Spleen (tissue), 11 donors: ENCODE results near the gene MKRN1. TPM values are rescaled to one million over a fixed set of nuclear protein-coding genes. Genes with fewer than 3 reads are reported as not detected.

ENCODE experiments used
- DNase-seq: peaks from one replicate; pipeline ENCODE4 v3.0.0-alpha.2; 2020
- H3K27ac ChIP-seq, 8 donors: fragments of 200-600 bp; sonication (generic) in 7 of 8; 1 replicate in 4 of 8; 2 replicates in 4 of 8; pipeline versions ENCODE4 v1.5.0 to v1.8.0; 2016 to 2021; ENCODE audit warnings: inconsistent platforms in 4 of 8, mild to moderate bottlenecking in 4 of 8, moderate library complexity in 1 of 8
- H3K27me3 ChIP-seq, 7 donors: fragments of 200-600 bp; sonication (generic) in 6 of 7; replicated peaks in 1 of 7; 1 replicate in 4 of 7; 2 replicates in 3 of 7; pipeline versions ENCODE4 v1.5.0 to v1.8.0; 2016 to 2021; ENCODE audit warnings: inconsistent platforms in 3 of 7, mild to moderate bottlenecking in 1 of 7
- H3K36me3 ChIP-seq, 6 donors: fragments of 200-600 bp; sonication (generic) in 5 of 6; 1 replicate in 4 of 6; 2 replicates in 2 of 6; pipeline versions ENCODE4 v1.5.0 to v1.8.0; 2016 to 2021; ENCODE audit warnings: inconsistent platforms in 2 of 6
- H3K4me1 ChIP-seq, 6 donors: fragments of 200-600 bp; sonication (generic) in 5 of 6; 1 replicate in 3 of 6; 2 replicates in 3 of 6; pipeline versions ENCODE4 v1.5.0 to v1.8.0; 2016 to 2021; ENCODE audit warnings: inconsistent platforms in 3 of 6
- H3K4me3 ChIP-seq, 8 donors: fragments of 200-600 bp; sonication (generic) in 7 of 8; 1 replicate in 4 of 8; 2 replicates in 4 of 8; pipeline versions ENCODE4 v1.5.0 to v1.8.0; 2016 to 2021; ENCODE audit warnings: inconsistent platforms in 4 of 8, mild to moderate bottlenecking in 4 of 8, moderate library complexity in 2 of 8
- H3K9me3 ChIP-seq, 8 donors: fragments of 200-600 bp; sonication (generic) in 7 of 8; 1 replicate in 4 of 8; 2 replicates in 4 of 8; pipeline versions ENCODE4 v1.5.0 to v1.8.0; 2016 to 2021; ENCODE audit warnings: inconsistent platforms in 4 of 8
- POLR2A ChIP-seq, 3 donors: fragments of 450-650 bp; IDR thresholded peaks; one replicate each; pipeline ENCODE4 v1.5.1; 2017; ENCODE audit warnings: antibody characterized with exemption in 3 of 3, mild to moderate bottlenecking in 1 of 3
- POLR2AphosphoS5 ChIP-seq, 3 donors: sonication (generic); formaldehyde crosslinking; IDR thresholded peaks; one replicate each; pipeline ENCODE4 v1.5.1; 2017; ENCODE audit warnings: antibody characterized with exemption in 3 of 3
- WGBS, 5 donors: extraction: QIAGEN DNeasy Blood & Tissue Kit in 3 of 5; methylation state at CpG; one replicate each; pipeline versions ENCODE4 v1.1.5 to v1.1.7; 2013 to 2018; 5-methylcytosine and 5-hydroxymethylcytosine counted together
- intact Hi-C: fragments of 100-400 bp; cut with DNase I; formaldehyde crosslinking; loops from one replicate; pipeline ENCODE4 v1.15.0; 2023; ENCODE audit warnings: low total_unique reads
- polyA plus RNA-seq, 3 donors: library from polyadenylated mRNA; stranded (reverse); fragments of 200-250 nt; gene quantifications; one replicate each; pipeline ENCODE4 v1.2.1, GENCODE V29; 2013
- total RNA-seq, 7 donors: library from RNA; depleted of rRNA in 3 of 7; stranded (reverse); fragments of >200 nt in 3 of 7; fragmentation: NEBNext Ultra II Directional in 4 of 7; extraction: Animal tissue kit (Norgen Biotek cat#: 25700) in 4 of 7; gene quantifications; one replicate each; pipeline versions ENCODE4 v1.1.0 to v1.2.1, GENCODE V29; 2016 to 2021
- TF ChIP-seq, protein P1 (sequence below), 11 experiments: fragments of 200-600 bp in 7 of 11; fragments of 450-650 bp in 4 of 11; sonication (generic) in 4 of 11; IDR thresholded peaks in 8 of 11; conservative IDR thresholded peaks in 3 of 11; 1 replicate in 7 of 11; 2 replicates in 4 of 11; pipeline versions ENCODE4 v1.4.0 to v1.8.0; 2016 to 2021; ENCODE audit warnings: antibody characterized with exemption in 11 of 11, inconsistent platforms in 4 of 11, mild to moderate bottlenecking in 1 of 11
- donor health status: healthy with polysubstance abuse.
- donor health status: DM: no; HTN: no; CAD: no; lungs with moderate emphysema.
- donor health status: DM: no; HTN: no; CAD: no.
- donor health status: Bipolar disorder and iron deficiency.
- donor health status: healthy.
- donor health status: DM: no; HTN: no; CAD: no.
- donor health status: DM: yes; HTN: yes; CAD: no.

The MKRN1 gene
- total and polyA plus RNA-seq, 10 donors, result 41.8 to 179 (median 101) TPM

DNA sequence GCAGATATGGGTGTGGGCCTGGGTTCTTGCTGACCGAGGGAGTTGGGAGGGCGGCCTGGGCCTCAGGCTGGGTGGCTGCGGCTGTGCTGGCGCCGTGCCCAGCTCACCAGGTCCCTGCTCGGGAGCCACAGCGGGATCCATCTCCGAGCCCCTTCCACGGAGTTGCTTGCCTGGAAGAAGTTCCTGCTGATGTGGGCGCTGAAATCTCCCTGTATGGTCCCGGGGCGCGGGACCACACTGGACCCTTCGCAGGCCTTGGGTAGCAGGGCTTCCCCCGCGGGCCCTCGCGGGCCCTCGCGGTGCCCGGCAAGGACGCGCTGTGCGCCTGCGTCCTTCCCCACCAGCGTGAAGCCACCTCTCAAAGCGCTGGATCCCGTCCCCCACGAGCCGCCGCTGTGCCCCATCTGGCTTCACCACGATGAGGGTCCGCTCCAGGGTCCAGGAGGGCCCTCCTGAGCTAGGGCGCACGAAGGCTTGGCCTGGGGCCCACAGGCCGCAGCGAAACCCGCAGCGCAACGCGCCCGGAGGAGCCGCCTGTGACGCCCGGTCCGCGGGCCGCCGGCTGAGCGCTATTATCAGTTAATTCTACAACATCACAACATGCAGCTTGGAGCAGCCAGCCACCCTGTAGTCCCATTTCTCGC, 43.9 kb downstream of the MKRN1 start:
- peak; percentile 58 for DNase-seq
- no peaks in the 10 kb centered on the region for H3K36me3 ChIP-seq

DNA sequence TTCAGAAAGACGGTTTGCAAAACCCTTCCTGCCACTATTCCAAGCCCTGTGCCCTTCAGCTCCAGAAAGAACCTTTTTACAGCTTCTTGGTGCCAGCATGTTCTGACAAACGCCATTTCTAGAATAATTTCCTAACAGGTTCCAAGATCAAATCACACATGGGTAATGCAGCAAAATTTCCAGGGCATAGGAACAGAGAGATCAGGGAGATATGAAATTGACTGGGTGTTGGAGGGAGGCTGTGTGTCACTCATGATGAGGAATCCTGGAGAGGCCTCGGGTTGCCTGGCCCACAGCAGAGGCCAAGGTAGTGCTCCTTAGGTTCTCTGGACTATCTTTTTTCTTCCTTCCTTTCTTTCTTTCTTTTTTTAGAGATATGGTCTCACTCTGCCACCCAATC, 45.9 kb downstream of the MKRN1 start:
- H3K9me3 ChIP-seq, result no peaks in the 10 kb centered on the region
- TF ChIP-seq, protein P1, sequence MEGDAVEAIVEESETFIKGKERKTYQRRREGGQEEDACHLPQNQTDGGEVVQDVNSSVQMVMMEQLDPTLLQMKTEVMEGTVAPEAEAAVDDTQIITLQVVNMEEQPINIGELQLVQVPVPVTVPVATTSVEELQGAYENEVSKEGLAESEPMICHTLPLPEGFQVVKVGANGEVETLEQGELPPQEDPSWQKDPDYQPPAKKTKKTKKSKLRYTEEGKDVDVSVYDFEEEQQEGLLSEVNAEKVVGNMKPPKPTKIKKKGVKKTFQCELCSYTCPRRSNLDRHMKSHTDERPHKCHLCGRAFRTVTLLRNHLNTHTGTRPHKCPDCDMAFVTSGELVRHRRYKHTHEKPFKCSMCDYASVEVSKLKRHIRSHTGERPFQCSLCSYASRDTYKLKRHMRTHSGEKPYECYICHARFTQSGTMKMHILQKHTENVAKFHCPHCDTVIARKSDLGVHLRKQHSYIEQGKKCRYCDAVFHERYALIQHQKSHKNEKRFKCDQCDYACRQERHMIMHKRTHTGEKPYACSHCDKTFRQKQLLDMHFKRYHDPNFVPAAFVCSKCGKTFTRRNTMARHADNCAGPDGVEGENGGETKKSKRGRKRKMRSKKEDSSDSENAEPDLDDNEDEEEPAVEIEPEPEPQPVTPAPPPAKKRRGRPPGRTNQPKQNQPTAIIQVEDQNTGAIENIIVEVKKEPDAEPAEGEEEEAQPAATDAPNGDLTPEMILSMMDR (IDR thresholded peaks at IDR 0.05 in 8 of 11, conservative IDR thresholded peaks at IDR 0.05 in 3 of 11), result no peak
- TF ChIP-seq POLR2A (IDR thresholded peaks at IDR 0.05) (no peak), POLR2AphosphoS5 (IDR thresholded peaks at IDR 0.05) (no peak)
- H3K27ac ChIP-seq, result no peak overlapping the region
- intact Hi-C loops, result no loop called here
- H3K27me3 ChIP-seq, result peaks cover 0 to 12% (median 6%) of the 10 kb centered on the region in 7 donors
- no peaks in the 10 kb centered on the region for H3K4me1 ChIP-seq
- H3K4me3 ChIP-seq, result no peak overlapping the region
- DNase-seq, result no peak
- 66 to 91% (median 80%) methylated on average over 3 of the region's 3 CpGs for WGBS, 5 donors
- H3K36me3 ChIP-seq, result no peaks in the 10 kb centered on the region

More for the DNA sequence above, 43.9 kb downstream of the MKRN1 start:
- 38 to 73% (median 57%) methylated on average over 20 to 51 of the region's 51 CpGs for WGBS, 5 donors
- no peaks in the 10 kb centered on the region for H3K4me1 ChIP-seq
- H3K4me3 ChIP-seq, result no peak overlapping the region
- H3K27me3 ChIP-seq, result peaks cover 0 to 12% (median 6%) of the 10 kb centered on the region in 7 donors
- H3K27ac ChIP-seq, result no peak overlapping the region
- no peak for TF ChIP-seq POLR2AphosphoS5 (IDR thresholded peaks at IDR 0.05)
- TF ChIP-seq POLR2A (IDR thresholded peaks at IDR 0.05), result no peak
- TF ChIP-seq, protein P1 (IDR thresholded peaks at IDR 0.05 in 8 of 11, conservative IDR thresholded peaks at IDR 0.05 in 3 of 11), result no peak
- intact Hi-C loops, result no loop called here
- no peaks in the 10 kb centered on the region for H3K9me3 ChIP-seq

DNA sequence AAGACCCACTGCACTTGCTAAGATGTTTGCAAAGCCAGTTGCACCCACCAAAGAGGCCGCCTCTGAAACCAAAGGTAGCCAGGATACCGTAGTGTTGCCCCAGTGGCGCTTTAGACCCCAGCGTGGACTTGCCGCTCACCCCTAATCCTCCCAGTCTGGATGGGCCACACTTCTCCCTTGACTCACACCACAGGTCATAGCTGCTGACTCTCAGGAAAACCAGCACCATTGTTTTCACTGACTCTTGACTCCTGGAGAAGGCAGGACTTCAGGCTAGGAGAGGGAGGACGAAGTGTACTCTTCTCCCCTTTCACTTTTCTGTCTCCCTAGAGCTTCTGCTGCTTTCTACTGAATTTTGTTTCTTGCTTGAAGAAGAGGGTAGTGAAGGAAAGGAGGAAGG, 53.2 kb downstream of the MKRN1 start:
- Histone ChIP-seq H3K4me1 (no peaks in the 10 kb centered on the region), H3K4me3 (no peak overlapping the region), H3K27ac (no peak overlapping the region), H3K9me3 (no peaks in the 10 kb centered on the region), H3K27me3 (no peaks in the 10 kb centered on the region), H3K36me3 (peaks cover 0 to 10% (median 0%) of the 10 kb centered on the region in 6 donors)
- TF ChIP-seq POLR2AphosphoS5 (IDR thresholded peaks at IDR 0.05), result no peak
- no peak for TF ChIP-seq POLR2A (IDR thresholded peaks at IDR 0.05)
- TF ChIP-seq, protein P1 (IDR thresholded peaks at IDR 0.05 in 8 of 11, conservative IDR thresholded peaks at IDR 0.05 in 3 of 11), result no peak
- 90 to 97% (median 96%) methylated on average over 6 of the region's 6 CpGs for WGBS, 5 donors
- intact Hi-C loops, result no loop called here
- DNase-seq, result no peak

DNA sequence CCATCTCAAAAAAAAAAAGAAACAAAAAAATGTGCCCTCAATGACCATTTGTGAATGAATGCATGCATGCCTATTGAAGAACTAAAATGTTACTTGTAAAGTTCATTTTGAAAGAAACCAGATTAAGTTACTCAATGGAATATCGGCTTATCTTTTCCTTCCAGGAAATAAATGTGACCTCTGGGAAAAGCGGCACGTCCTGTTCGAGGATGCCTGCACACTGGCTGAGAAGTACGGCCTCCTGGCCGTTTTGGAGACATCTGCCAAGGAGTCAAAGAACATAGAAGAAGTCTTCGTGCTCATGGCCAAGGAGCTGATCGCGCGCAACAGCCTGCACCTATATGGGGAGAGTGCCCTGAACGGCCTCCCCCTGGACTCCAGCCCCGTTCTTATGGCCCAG, 53.6 kb downstream of the MKRN1 start:
- H3K4me3 ChIP-seq, result no peak overlapping the region
- intact Hi-C loops, result no loop called here
- TF ChIP-seq POLR2A (IDR thresholded peaks at IDR 0.05) (no peak), POLR2AphosphoS5 (IDR thresholded peaks at IDR 0.05) (no peak)
- TF ChIP-seq, protein P1 (IDR thresholded peaks at IDR 0.05 in 8 of 11, conservative IDR thresholded peaks at IDR 0.05 in 3 of 11), result no peak
- H3K27me3 ChIP-seq, result no peaks in the 10 kb centered on the region
- H3K36me3 ChIP-seq, result peaks cover 0 to 10% (median 0%) of the 10 kb centered on the region in 6 donors
- H3K9me3 ChIP-seq, result no peaks in the 10 kb centered on the region
- 73 to 89% (median 83%) methylated on average over 12 of the region's 12 CpGs for WGBS, 5 donors
- no peak overlapping the region for H3K27ac ChIP-seq
- H3K4me1 ChIP-seq, result no peaks in the 10 kb centered on the region
- DNase-seq, result no peak
